KMS-11 (cell line): ENCODE results near the gene CCN2.
A peak's percentile ranks its signal among the peaks of the same experiment; 100 is the strongest.
"Not testable (repeated sequence)": the region's sequence is repeated elsewhere in the genome, so short reads cannot be mapped to it uniquely, and the experiment has no call there.

ENCODE experiments used
- H2AFZ ChIP-seq: fragments of 200-600 bp; sonication (generic); 2 replicates; pipeline ENCODE4 v1.6.1; 2016; ENCODE audit warnings: antibody characterized with exemption, mixed run types, low read depth
- H3K27ac ChIP-seq: fragments of 200-600 bp; sonication (generic); 2 replicates; pipeline ENCODE4 v1.6.1; 2016; ENCODE audit warnings: mild to moderate bottlenecking, mixed run types
- H3K27me3 ChIP-seq: fragments of 200-600 bp; sonication (generic); 2 replicates; pipeline ENCODE4 v1.6.1; 2017; ENCODE audit warnings: mild to moderate bottlenecking, low read depth, mixed run types, moderate library complexity; ENCODE audit not compliant: insufficient read depth
- H3K36me3 ChIP-seq: fragments of 200-600 bp; sonication (generic); 2 replicates; pipeline ENCODE4 v1.6.1; 2017; ENCODE audit warnings: mild to moderate bottlenecking, mixed run types; ENCODE audit not compliant: insufficient read depth
- H3K4me1 ChIP-seq: fragments of 200-600 bp; sonication (generic); 2 replicates; pipeline ENCODE4 v1.6.1; 2016; ENCODE audit warnings: mild to moderate bottlenecking, low read depth, mixed run types; ENCODE audit not compliant: poor library complexity, severe bottlenecking
- H3K4me2 ChIP-seq: fragments of 200-600 bp; sonication (generic); 2 replicates; pipeline ENCODE4 v1.7.0; 2016; ENCODE audit warnings: mild to moderate bottlenecking, mixed run types
- H3K4me3 ChIP-seq: fragments of 200-600 bp; sonication (generic); IDR thresholded peaks from 2 replicates; pipeline ENCODE4 v1.6.1; 2017; ENCODE audit warnings: low read depth, low read length, mixed read lengths; ENCODE audit not compliant: insufficient read depth
- H3K79me2 ChIP-seq: fragments of 200-600 bp; sonication (generic); 2 replicates; pipeline ENCODE4 v1.6.1; 2016; ENCODE audit warnings: low read depth, mixed run types; ENCODE audit not compliant: insufficient read depth
- H3K9ac ChIP-seq: fragments of 200-600 bp; sonication (generic); 2 replicates; pipeline ENCODE4 v1.6.1; 2016; ENCODE audit warnings: mild to moderate bottlenecking, mixed run types
- H4K20me1 ChIP-seq: fragments of 200-600 bp; sonication (generic); 2 replicates; pipeline ENCODE4 v1.6.1; 2016; ENCODE audit warnings: mild to moderate bottlenecking, mixed run types; ENCODE audit not compliant: insufficient read depth
- CTCF ChIP-seq: fragments of 200-600 bp; sonication (generic); conservative IDR thresholded peaks from 2 replicates; pipeline ENCODE4 v1.6.1; 2017; ENCODE audit warnings: low read depth, mild to moderate bottlenecking, antibody characterized with exemption, low read length, moderate library complexity, mixed read lengths

CCN2 gene

GRCh38 chr6:131911951-131912350, 39.2 kb downstream of the CCN2 start:
- H3K79me2 ChIP-seq = no peaks in the 10 kb centered on the region
- peaks cover 16% of the 10 kb centered on the region for H3K4me1 ChIP-seq
- no peak for TF ChIP-seq CTCF
- no peak overlapping the region for H3K27ac ChIP-seq
- no peaks in the 10 kb centered on the region for H3K36me3 ChIP-seq
- H2AFZ ChIP-seq = no peak overlapping the region
- H3K4me3 ChIP-seq = no peak overlapping the region
- H3K27me3 ChIP-seq = no peaks in the 10 kb centered on the region
- H3K4me2 ChIP-seq = no peak overlapping the region
- H4K20me1 ChIP-seq = no peaks in the 10 kb centered on the region
- no peak overlapping the region for H3K9ac ChIP-seq

DNA sequence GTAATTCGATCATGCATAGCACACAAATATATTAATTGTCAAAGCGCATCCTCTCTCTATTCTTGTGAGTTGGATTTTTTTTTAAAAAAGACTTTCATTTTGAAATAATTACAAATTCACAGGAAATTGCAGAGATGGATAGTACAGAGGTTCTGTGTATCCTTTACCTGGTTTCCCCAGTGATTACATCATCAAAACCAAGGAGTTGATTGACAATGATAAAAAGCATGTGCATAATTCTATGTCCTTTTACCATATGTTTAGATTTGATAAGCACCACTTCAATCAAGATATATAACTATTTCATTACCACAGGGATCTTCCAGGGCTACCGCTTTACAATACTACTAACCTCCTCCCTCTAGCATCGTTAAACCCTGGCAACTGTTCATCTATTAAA, 40.2 kb downstream of the CCN2 start:
- no peaks in the 10 kb centered on the region for H4K20me1 ChIP-seq
- no peaks in the 10 kb centered on the region for H3K27me3 ChIP-seq
- TF ChIP-seq CTCF = no peak
- H3K36me3 ChIP-seq = no peaks in the 10 kb centered on the region
- peaks cover 6% of the 10 kb centered on the region for H3K4me1 ChIP-seq
- H2AFZ ChIP-seq = no peak overlapping the region
- no peak overlapping the region for H3K4me3 ChIP-seq
- no peak overlapping the region for H3K4me2 ChIP-seq
- H3K27ac ChIP-seq = no peak overlapping the region
- no peak overlapping the region for H3K9ac ChIP-seq
- no peaks in the 10 kb centered on the region for H3K79me2 ChIP-seq

- no peaks in the 10 kb centered on the region for H3K27me3 ChIP-seq
- 0 out of 2 replicates have a peak, but pooled peaks have one; percentile 2 for TF ChIP-seq CTCF
- no peak overlapping the region for H3K9ac ChIP-seq
- H4K20me1 ChIP-seq = no peaks in the 10 kb centered on the region
- H3K4me1 ChIP-seq = peaks cover 6% of the 10 kb centered on the region
- no peak overlapping the region for H3K4me3 ChIP-seq
- H3K27ac ChIP-seq = no peak overlapping the region
- H2AFZ ChIP-seq = no peak overlapping the region
- H3K79me2 ChIP-seq = no peaks in the 10 kb centered on the region
- H3K36me3 ChIP-seq = no peaks in the 10 kb centered on the region
- H3K4me2 ChIP-seq = no peak overlapping the region
These were observed 41.0 kb downstream of the CCN2 start for GRCh38 chr6:131910219-131910589.

- Histone ChIP-seq H3K27ac (no peak overlapping the region), H3K4me3 (no peak overlapping the region), H3K4me2 (0 out of 2 replicates have a peak overlapping the region, but pooled peaks have one; percentile 21), H3K79me2 (no peaks in the 10 kb centered on the region), H3K27me3 (no peaks in the 10 kb centered on the region), H3K4me1 (peaks cover 6% of the 10 kb centered on the region), H3K9ac (no peak overlapping the region), H4K20me1 (no peaks in the 10 kb centered on the region), H3K36me3 (no peaks in the 10 kb centered on the region), H2AFZ (no peak overlapping the region)
- peak; percentile 89 for TF ChIP-seq CTCF
These were observed 41.6 kb downstream of the CCN2 start for GRCh38 chr6:131909408-131910218.

DNA sequence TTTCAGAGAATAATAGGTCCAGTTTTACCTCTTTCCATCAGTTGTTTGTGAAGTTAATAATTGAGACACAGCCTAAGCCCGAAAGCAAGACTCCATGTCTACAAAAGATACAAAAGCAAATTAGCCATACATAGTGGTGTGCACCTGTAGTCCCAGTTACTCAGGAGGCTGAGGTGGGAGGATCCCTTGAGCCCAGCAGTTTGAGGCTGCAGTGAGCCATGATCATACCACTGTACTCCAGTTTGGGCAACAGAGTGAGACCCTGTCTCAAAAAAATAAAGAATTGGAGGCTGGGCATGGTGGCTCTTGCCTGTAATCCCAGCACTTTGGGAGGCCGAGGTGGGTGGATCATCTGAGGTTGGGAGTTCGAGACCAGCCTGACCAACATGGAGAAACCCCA, 42.4 kb downstream of the CCN2 start:
- H3K79me2 ChIP-seq, H3K4me3 ChIP-seq, H2AFZ ChIP-seq, H4K20me1 ChIP-seq, H3K36me3 ChIP-seq, H3K4me1 ChIP-seq, H3K9ac ChIP-seq, H3K4me2 ChIP-seq, H3K27ac ChIP-seq, H3K27me3 ChIP-seq: not testable (repeated sequence)

- H3K4me2 ChIP-seq, H3K9ac ChIP-seq, H4K20me1 ChIP-seq, H3K36me3 ChIP-seq, H3K27me3 ChIP-seq, H2AFZ ChIP-seq, H3K27ac ChIP-seq, H3K79me2 ChIP-seq, H3K4me3 ChIP-seq, H3K4me1 ChIP-seq: not testable (repeated sequence)
These were observed 47.4 kb downstream of the CCN2 start for GRCh38 chr6:131903734-131904133.

DNA sequence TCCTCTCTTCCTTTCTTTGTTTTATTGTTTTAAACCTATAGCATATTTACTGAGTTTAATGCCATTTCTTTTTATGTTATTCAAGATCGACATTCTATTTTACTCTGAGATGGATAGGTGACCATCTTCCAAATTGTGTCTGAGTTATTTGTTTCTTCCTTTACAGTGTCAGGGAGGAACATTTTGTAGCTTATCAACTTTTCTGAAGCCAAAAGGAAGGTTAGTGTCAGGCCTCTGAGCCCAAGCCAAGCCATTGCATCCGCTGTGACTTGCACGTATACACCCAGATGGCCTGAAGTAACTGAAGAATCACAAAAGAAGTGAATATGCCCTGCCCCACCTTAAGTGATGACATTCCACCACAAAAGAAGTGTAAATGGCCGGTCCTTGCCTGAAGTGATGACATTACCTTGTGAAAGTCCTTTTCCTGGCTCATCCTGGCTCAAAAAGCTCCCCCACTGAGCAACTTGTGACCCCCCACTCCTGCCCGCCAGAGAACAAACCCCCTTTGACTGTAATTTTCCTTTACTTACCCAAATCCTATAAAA, 49.8 kb downstream of the CCN2 start:
- not testable (repeated sequence) for H3K4me2 ChIP-seq, H3K79me2 ChIP-seq, H3K4me3 ChIP-seq, H2AFZ ChIP-seq, H4K20me1 ChIP-seq, H3K4me1 ChIP-seq, H3K27ac ChIP-seq, H3K36me3 ChIP-seq, H3K27me3 ChIP-seq, H3K9ac ChIP-seq
